ENCODE data around the gene RASGEF1C.

- TF ChIP-seq CTCF (IDR thresholded peaks at IDR 0.05): no peak
- TF ChIP-seq POLR2A (IDR thresholded peaks at IDR 0.05): no peak
Measured at GRCh38 chr5:180193749-180194375, 15.1 kb downstream of the RASGEF1C start.

Measured in lower leg skin (tissue), 3 donors.